Parathyroid adenoma (tissue), 2 donors: ENCODE results near the gene COL4A1.

ENCODE experiments used
- H2AFZ ChIP-seq: fragments of 300-600 bp; sonication (generic); one replicate; pipeline ENCODE4 v1.7.0; 2017; ENCODE audit warnings: antibody characterized with exemption, mild to moderate bottlenecking
- H3K27ac ChIP-seq: fragments of 300-600 bp; sonication (generic); one replicate; pipeline ENCODE4 v1.7.0; 2017
- H3K27me3 ChIP-seq: fragments of 300-600 bp; sonication (generic); one replicate; pipeline ENCODE4 v1.7.0; 2017; ENCODE audit warnings: low read length; ENCODE audit not compliant: control insufficient read depth, insufficient read depth
- H3K36me3 ChIP-seq: fragments of 300-600 bp; sonication (generic); one replicate; pipeline ENCODE4 v1.7.0; 2017; ENCODE audit warnings: low read length; ENCODE audit not compliant: control insufficient read depth, insufficient read depth
- H3K4me1 ChIP-seq: fragments of 300-600 bp; sonication (generic); one replicate; pipeline ENCODE4 v1.7.0; 2017; ENCODE audit warnings: control low read depth
- H3K4me2 ChIP-seq: fragments of 300-600 bp; sonication (generic); one replicate; pipeline ENCODE4 v1.7.0; 2017; ENCODE audit warnings: low read length
- H3K4me3 ChIP-seq: fragments of 300-600 bp; sonication (generic); one replicate; pipeline ENCODE4 v1.7.0; 2017; ENCODE audit warnings: low read depth, low read length
- H3K79me2 ChIP-seq: fragments of 300-600 bp; sonication (generic); one replicate; pipeline ENCODE4 v1.7.0; 2017; ENCODE audit warnings: control low read depth
- H3K9ac ChIP-seq: fragments of 300-600 bp; sonication (generic); one replicate; pipeline ENCODE4 v1.7.0; 2017; ENCODE audit warnings: mild to moderate bottlenecking
- H3K9me3 ChIP-seq: fragments of 300-600 bp; sonication (generic); one replicate; pipeline ENCODE4 v1.7.0; 2017; ENCODE audit warnings: low read length; ENCODE audit not compliant: control insufficient read depth
- TF ChIP-seq, protein P1 (sequence below): fragments of 300-600 bp; sonication (generic); IDR thresholded peaks from one replicate; pipeline ENCODE4 v1.7.0; 2017; ENCODE audit warnings: antibody characterized with exemption, mild to moderate bottlenecking
- donor health status: primary hyperparathyroidism.

The COL4A1 gene

DNA sequence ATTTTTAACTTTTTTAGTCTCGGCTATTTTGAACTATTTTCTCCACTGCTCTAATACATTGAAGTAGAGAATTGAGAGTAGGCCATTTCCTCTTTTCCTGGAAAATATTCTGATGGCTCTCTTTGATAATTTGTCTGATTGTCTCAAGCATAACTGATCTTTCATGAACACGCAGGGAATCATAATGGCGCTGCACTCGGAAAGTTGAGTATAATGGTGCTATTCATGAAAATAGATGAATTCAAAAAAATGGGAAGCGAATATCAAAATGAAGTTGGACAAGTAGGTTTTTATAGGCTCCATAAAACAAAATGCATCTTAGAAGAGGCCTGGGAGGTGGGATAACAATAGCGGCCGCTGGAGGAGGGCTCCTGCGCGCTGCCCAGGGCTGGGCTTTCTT is 29.2 kb upstream of the COL4A1 start:
- no peaks in the 10 kb centered on the region for H3K36me3 ChIP-seq
- H3K4me2 ChIP-seq: no peak overlapping the region
- no peaks in the 10 kb centered on the region for H3K27me3 ChIP-seq
- no peaks in the 10 kb centered on the region for H3K79me2 ChIP-seq
- no peaks in the 10 kb centered on the region for H3K9me3 ChIP-seq
- TF ChIP-seq, protein P1, sequence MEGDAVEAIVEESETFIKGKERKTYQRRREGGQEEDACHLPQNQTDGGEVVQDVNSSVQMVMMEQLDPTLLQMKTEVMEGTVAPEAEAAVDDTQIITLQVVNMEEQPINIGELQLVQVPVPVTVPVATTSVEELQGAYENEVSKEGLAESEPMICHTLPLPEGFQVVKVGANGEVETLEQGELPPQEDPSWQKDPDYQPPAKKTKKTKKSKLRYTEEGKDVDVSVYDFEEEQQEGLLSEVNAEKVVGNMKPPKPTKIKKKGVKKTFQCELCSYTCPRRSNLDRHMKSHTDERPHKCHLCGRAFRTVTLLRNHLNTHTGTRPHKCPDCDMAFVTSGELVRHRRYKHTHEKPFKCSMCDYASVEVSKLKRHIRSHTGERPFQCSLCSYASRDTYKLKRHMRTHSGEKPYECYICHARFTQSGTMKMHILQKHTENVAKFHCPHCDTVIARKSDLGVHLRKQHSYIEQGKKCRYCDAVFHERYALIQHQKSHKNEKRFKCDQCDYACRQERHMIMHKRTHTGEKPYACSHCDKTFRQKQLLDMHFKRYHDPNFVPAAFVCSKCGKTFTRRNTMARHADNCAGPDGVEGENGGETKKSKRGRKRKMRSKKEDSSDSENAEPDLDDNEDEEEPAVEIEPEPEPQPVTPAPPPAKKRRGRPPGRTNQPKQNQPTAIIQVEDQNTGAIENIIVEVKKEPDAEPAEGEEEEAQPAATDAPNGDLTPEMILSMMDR: no peak
- no peak overlapping the region for H2AFZ ChIP-seq
- no peaks in the 10 kb centered on the region for H3K4me1 ChIP-seq
- no peak overlapping the region for H3K27ac ChIP-seq
- H3K4me3 ChIP-seq: no peak overlapping the region
- no peak overlapping the region for H3K9ac ChIP-seq

DNA sequence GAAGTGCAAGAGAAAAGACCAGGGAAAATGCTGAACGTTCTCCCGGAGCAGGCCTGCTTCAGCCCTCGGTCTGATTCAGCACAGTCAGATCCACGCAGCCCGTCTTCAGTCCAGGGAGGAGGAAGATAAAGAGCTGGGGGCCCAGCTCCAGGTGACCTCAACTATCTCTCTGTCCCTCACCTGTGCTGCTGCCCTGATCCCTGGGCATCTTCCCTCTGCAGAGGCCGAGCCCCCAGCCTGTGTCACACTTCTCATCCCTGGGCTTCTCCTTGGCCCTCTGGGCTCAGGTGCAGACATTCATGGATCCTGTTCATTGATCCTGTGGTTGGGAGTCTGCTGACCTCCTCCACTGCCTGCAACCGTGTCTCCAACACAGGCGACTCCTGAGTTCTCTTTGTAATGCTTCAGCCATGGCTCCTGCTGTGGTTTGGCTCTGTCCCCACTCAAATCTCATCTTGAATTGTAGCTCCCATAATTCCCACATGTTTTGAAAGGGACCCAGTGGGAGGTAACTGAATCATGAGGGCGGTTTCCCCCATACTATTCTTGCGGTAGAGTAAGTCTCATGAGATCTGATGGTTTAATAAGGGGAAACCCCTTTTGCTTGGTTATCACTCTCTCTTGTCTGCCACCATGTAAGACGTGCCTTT is 28.0 kb upstream of the COL4A1 start:
- Histone ChIP-seq H3K27me3 (no peaks in the 10 kb centered on the region), H3K36me3 (no peaks in the 10 kb centered on the region), H3K9ac (no peak overlapping the region), H3K9me3 (no peaks in the 10 kb centered on the region), H3K27ac (no peak overlapping the region), H3K4me1 (no peaks in the 10 kb centered on the region), H3K79me2 (no peaks in the 10 kb centered on the region), H2AFZ (no peak overlapping the region), H3K4me3 (no peak overlapping the region), H3K4me2 (no peak overlapping the region)
- TF ChIP-seq, protein P1: no peak

DNA sequence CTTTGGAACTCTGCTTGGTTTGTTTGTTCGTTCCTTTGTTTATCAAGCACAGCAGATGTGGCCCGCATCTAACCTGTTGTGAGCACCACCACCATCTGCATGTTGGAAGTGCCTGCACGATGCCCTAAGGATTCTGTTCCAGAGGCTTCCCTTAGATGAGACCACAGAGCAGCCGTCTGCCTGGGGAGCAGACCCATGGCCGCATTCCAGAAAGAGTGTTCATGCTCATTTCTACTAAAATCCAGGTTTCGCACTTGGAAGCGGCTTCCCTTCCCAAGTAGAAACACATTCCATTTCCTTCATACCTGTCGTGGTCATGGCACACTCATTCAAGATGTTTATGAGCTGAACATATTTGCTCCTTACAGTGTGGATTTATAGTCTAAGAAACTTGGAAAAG is 27.3 kb upstream of the COL4A1 start:
- H3K36me3 ChIP-seq: no peaks in the 10 kb centered on the region
- H3K9ac ChIP-seq: no peak overlapping the region
- TF ChIP-seq, protein P1: no peak
- H3K4me2 ChIP-seq: no peak overlapping the region
- H3K4me3 ChIP-seq: no peak overlapping the region
- H3K27me3 ChIP-seq: no peaks in the 10 kb centered on the region
- no peak overlapping the region for H2AFZ ChIP-seq
- no peaks in the 10 kb centered on the region for H3K79me2 ChIP-seq
- no peaks in the 10 kb centered on the region for H3K9me3 ChIP-seq
- H3K27ac ChIP-seq: no peak overlapping the region
- no peaks in the 10 kb centered on the region for H3K4me1 ChIP-seq

DNA sequence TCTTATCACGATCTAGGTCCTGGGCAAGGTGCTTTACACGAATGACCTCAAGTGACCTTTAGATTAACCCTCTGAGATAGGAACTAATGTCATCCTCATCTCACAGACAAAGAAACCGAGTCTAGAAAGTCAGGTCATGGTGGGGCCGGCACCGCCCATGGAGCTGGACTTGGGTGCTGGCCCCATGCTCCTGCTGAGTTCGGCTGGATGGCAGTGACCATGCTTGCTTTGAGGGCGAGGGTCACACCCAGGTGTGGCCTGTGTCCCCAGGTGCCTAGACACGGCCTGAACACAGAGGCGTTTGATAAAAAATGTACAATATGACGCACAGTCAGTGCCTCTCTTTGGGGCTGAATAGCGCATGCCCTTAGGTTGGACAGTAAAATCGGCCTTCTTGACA is 26.9 kb upstream of the COL4A1 start:
- H3K4me1 ChIP-seq: no peaks in the 10 kb centered on the region
- H3K27ac ChIP-seq: no peak overlapping the region
- H3K4me2 ChIP-seq: no peak overlapping the region
- TF ChIP-seq, protein P1: no peak
- H2AFZ ChIP-seq: no peak overlapping the region
- H3K36me3 ChIP-seq: no peaks in the 10 kb centered on the region
- H3K9me3 ChIP-seq: no peaks in the 10 kb centered on the region
- no peaks in the 10 kb centered on the region for H3K27me3 ChIP-seq
- no peak overlapping the region for H3K4me3 ChIP-seq
- no peak overlapping the region for H3K9ac ChIP-seq
- H3K79me2 ChIP-seq: no peaks in the 10 kb centered on the region

GRCh38 chr13:110332750-110333149 is 25.8 kb upstream of the COL4A1 start:
- Histone ChIP-seq H3K4me1 (no peaks in the 10 kb centered on the region), H3K36me3 (no peaks in the 10 kb centered on the region), H3K27ac (no peak overlapping the region), H3K27me3 (no peaks in the 10 kb centered on the region), H3K9me3 (no peaks in the 10 kb centered on the region), H3K4me3 (no peak overlapping the region), H2AFZ (no peak overlapping the region), H3K4me2 (no peak overlapping the region), H3K79me2 (no peaks in the 10 kb centered on the region), H3K9ac (no peak overlapping the region)
- TF ChIP-seq, protein P1: no peak
